Stimulated activated CD8-positive, alpha-beta memory T cell treated with anti-CD3 and anti-CD28 coated beads, Interleukin-4, amount 100 ng/mL, for 48 hours (primary cell): ENCODE results near the gene DNAAF5.

Source experiments
- DNase-seq: peaks from one replicate; pipeline ENCODE4 v3.0.0-alpha.2; 2020

DNAAF5 gene

GRCh38 chr7:748446-748845, 21.9 kb downstream of the DNAAF5 start:
- DNase-seq, result no peak

GRCh38 chr7:749140-749551, 22.6 kb downstream of the DNAAF5 start:
- no peak for DNase-seq

GRCh38 chr7:750111-750905, 23.8 kb downstream of the DNAAF5 start:
- no peak for DNase-seq

- peak; percentile 41 for DNase-seq
These were observed 25.3 kb downstream of the DNAAF5 start for GRCh38 chr7:751826-752225.

- peak; percentile 37 for DNase-seq
These were observed 25.8 kb downstream of the DNAAF5 start for GRCh38 chr7:752256-752655.

GRCh38 chr7:753190-753589, 26.7 kb downstream of the DNAAF5 start:
- DNase-seq, result no peak

GRCh38 chr7:754531-755412, 28.3 kb downstream of the DNAAF5 start:
- no peak for DNase-seq

GRCh38 chr7:755413-755805, 28.9 kb downstream of the DNAAF5 start:
- DNase-seq, result no peak

GRCh38 chr7:756231-756927, 29.9 kb downstream of the DNAAF5 start:
- no peak for DNase-seq

GRCh38 chr7:756928-757560, 30.5 kb downstream of the DNAAF5 start:
- DNase-seq, result no peak

GRCh38 chr7:757741-758163, 31.3 kb downstream of the DNAAF5 start:
- no peak for DNase-seq

GRCh38 chr7:759569-759968, 33.1 kb downstream of the DNAAF5 start:
- DNase-seq, result no peak

GRCh38 chr7:760006-760405, 33.5 kb downstream of the DNAAF5 start:
- DNase-seq, result no peak

GRCh38 chr7:761101-761500, 34.6 kb downstream of the DNAAF5 start:
- no peak for DNase-seq

- DNase-seq, result no peak
These were observed 35.1 kb downstream of the DNAAF5 start for GRCh38 chr7:761631-762030.

- no peak for DNase-seq
These were observed 36.4 kb downstream of the DNAAF5 start for GRCh38 chr7:762885-763284.

- DNase-seq, result no peak
These were observed 37.3 kb downstream of the DNAAF5 start for GRCh38 chr7:763762-764161.

- DNase-seq, result no peak
These were observed 38.9 kb downstream of the DNAAF5 start for GRCh38 chr7:765383-765782.

- DNase-seq, result no peak
These were observed 41.1 kb downstream of the DNAAF5 start for GRCh38 chr7:767580-767940.

GRCh38 chr7:767941-768731, 41.6 kb downstream of the DNAAF5 start:
- peak; percentile 42 for DNase-seq

- DNase-seq, result peak; percentile 38
These were observed 42.5 kb downstream of the DNAAF5 start for GRCh38 chr7:768881-769504.

- DNase-seq, result no peak
These were observed 43.8 kb downstream of the DNAAF5 start for GRCh38 chr7:770336-770735.
